DOHH2 (cell line): ENCODE data around the gene LINC00305.

ENCODE experiments used
- CTCF ChIP-seq: fragments of 200-600 bp; sonication (generic); IDR thresholded peaks from one replicate; pipeline ENCODE4 v1.5.1; 2014; ENCODE audit warnings: antibody characterized with exemption, mild to moderate bottlenecking, low read depth, low read length; ENCODE audit not compliant: poor library complexity, severe bottlenecking
- EZH2phosphoT487 ChIP-seq: fragments of 200-600 bp; sonication (generic); IDR thresholded peaks from 2 replicates; pipeline ENCODE4 v1.6.1; 2017; ENCODE audit warnings: borderline replicate concordance, mild to moderate bottlenecking, antibody characterized with exemption, low read length, moderate library complexity, mixed read lengths

GRCh38 chr18:64165906-64166305 lies 17.0 kb upstream of the LINC00305 start:
- TF ChIP-seq CTCF (no peak), EZH2phosphoT487 (no peak)
